RWPE1 (cell line): Measurements from ENCODE around the gene AFF1.
"Not testable (repeated sequence)": the region's sequence is repeated elsewhere in the genome, so short reads cannot be mapped to it uniquely, and the experiment has no call there.

ENCODE experiments used
- CTCF ChIA-PET: fragments of 350-600 bp; sonication (Branson Sonifier 250); formaldehyde crosslinking; extraction: SDS; loops from one replicate; lab custom pipeline; 2021; lab: Yijun Ruan, JAX
- POLR2A ChIA-PET: fragments of 400-600 bp; formaldehyde crosslinking; extraction: SDS; loops from one replicate; lab custom pipeline; 2020; ENCODE audit warnings: antibody characterized with exemption; ENCODE audit not compliant: low non-redundant PET; lab: Yijun Ruan, JAX
- DNase-seq: peaks from one replicate; pipeline ENCODE4 v3.0.0; 2012; ENCODE audit warnings: low spot score
- H3K27ac ChIP-seq: fragments of 450-650 bp; 2 replicates; pipeline ENCODE4 v1.5.1; 2017
- TF ChIP-seq, protein P1 (sequence below): fragments of 450-650 bp; conservative IDR thresholded peaks from 2 replicates; pipeline ENCODE4 v1.5.1; 2017; ENCODE audit warnings: low read depth, mild to moderate bottlenecking

The AFF1 gene

DNA sequence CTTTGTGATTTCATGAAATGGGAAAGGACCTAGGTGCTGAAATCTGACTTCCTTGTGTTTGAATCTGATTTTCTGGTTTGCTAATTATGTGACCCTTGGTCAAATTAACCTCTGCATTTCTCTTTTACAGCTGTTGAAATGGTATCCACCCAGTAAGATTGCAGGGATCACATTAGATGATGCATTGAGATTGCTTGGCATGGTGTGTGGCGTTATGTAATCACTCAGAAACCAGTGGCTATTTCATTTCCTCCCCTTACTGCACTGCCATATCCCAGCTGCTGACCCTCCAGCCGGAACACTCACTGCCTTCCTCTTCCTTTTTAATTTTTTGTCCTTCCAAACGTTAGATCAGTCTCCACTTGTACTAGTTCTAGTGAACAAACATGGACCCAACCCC is 206.6 kb downstream of the AFF1 start:
- TF ChIP-seq, protein P1, sequence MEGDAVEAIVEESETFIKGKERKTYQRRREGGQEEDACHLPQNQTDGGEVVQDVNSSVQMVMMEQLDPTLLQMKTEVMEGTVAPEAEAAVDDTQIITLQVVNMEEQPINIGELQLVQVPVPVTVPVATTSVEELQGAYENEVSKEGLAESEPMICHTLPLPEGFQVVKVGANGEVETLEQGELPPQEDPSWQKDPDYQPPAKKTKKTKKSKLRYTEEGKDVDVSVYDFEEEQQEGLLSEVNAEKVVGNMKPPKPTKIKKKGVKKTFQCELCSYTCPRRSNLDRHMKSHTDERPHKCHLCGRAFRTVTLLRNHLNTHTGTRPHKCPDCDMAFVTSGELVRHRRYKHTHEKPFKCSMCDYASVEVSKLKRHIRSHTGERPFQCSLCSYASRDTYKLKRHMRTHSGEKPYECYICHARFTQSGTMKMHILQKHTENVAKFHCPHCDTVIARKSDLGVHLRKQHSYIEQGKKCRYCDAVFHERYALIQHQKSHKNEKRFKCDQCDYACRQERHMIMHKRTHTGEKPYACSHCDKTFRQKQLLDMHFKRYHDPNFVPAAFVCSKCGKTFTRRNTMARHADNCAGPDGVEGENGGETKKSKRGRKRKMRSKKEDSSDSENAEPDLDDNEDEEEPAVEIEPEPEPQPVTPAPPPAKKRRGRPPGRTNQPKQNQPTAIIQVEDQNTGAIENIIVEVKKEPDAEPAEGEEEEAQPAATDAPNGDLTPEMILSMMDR, result no peak
- ChIA-PET POLR2A (no interaction called here), CTCF (interaction anchor here (1.0 kb wide), 1 partner anchor 9 kb away, joined by 5 read pairs; no protein-coding TSS in a partner anchor)
- no peak for DNase-seq
- H3K27ac ChIP-seq, result no peak overlapping the region

DNA sequence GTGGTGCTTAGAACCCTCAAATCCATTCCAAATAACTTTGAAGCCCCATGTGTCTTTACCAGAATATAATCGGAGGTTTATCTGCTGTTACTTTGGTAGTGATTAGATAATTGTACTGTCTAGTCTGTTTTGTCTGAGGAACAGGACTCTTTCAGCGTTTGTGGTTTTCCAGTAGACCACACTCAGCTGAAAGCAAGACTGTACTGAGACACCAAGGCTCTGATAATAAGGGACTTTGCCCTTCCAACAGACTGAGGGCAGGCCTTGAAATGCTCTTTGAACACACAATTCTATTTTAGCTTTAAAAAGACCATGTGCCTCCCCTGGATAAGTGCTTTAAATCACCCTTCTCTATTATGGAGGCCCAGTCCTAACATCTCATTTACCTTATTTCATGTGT is 209.5 kb downstream of the AFF1 start:
- DNase-seq, result no peak
- no peak overlapping the region for H3K27ac ChIP-seq
- POLR2A ChIA-PET, result no interaction called here
- TF ChIP-seq, protein P1, result no peak
- CTCF ChIA-PET, result no interaction called here

DNA sequence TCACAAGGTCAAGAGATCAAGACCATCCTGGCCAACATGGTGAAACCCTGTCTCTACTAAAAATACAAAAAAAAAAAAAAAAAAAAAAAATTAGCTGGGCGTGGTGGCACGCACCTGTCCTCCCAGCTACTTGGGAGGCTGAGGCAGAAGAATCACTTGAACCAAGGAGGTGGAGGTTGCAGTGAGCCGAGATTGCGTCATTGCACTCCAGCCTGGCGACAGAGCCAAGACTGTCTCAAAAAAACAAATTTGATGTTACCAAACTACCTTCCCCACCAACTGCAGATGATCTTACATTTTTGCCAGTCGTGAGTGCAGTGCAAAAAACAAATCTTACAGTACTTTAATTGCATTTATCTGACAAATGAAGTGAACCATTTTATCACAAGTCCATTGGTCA is 211.1 kb downstream of the AFF1 start:
- POLR2A ChIA-PET, DNase-seq, H3K27ac ChIP-seq, CTCF ChIA-PET: not testable (repeated sequence)

DNA sequence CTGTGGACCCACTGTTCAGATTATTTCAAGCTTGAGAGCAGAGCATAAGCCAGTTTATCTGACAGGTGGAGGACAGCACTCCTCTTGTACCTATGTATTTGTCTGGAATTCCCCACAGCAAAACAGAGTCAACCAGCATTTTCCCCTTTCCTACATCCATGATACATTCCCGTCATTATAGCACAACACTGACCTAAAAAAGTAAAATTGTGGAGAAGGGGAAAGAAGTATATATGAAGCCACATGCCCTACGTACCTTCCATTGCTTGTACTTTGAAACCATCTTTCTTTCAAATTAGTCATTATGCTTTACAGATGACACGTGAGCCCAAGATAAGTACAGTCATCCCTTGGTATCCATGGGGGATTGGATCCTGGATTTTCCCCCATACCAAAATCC is 212.3 kb downstream of the AFF1 start:
- ChIA-PET POLR2A (no interaction called here), CTCF (no interaction called here)
- no peak overlapping the region for H3K27ac ChIP-seq
- no peak for DNase-seq
- TF ChIP-seq, protein P1, result no peak

DNA sequence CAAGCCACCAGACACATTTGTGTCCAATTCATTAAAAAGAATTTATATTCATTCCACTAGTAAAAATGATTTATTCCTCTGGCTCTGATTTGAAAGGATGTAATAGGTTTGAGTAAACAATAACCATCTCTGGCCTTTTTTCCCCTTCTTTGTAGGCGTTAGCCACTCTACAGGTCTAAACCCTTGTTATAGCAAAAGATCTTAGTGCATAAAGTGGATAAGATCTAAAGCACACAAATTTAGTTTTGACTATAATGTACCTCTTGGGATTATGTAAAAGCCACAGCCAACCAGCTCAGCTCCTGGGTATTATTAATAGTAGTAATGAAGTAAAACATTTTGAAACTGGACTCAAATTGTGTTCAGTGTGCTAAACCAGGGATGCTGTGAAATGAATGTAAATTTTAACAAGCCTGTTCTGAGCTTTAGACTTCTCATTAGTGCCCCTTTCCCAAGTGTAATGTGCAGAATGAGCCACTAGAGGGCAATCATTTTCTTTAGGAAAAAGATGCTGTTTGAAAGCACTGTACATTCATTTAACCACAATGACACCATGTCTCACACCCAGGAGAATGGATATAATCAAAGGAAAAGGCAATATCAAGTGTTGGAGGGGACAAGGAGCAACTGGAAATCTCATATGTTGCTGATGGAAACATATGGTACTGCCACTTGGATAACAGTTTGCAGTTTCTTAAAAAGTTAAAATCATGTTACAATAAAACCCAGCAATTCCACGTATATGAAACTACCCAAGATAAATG is 215.9 kb downstream of the AFF1 start:
- CTCF ChIA-PET, result interaction anchor here (0.6 to 1.3 kb wide), 14 partner anchors 8 to 1924 kb away, joined by 3 to 7 read pairs (median 3); no protein-coding TSS in a partner anchor
- TF ChIP-seq, protein P1, result peak; percentile 87
- no peak overlapping the region for H3K27ac ChIP-seq
- peak; percentile 54 for DNase-seq
- POLR2A ChIA-PET, result no interaction called here

DNA sequence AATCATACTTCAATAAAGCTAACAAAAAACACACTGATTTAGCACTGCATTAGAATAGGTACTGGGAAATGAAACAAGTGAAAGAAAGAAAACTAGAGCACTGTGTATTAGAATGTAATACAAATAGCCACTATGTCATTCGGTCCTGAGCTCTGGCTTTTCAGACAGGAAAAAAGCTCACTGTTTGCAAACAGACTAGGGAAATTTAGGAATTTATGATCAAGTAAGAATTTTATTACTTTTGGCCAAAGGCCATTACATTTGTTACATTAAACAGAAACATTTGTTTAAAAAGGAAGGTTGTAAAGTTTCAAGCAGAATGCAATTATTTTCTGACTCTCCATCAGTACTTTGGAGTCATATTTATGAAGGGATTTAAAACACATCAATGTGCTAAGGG is 216.9 kb downstream of the AFF1 start:
- TF ChIP-seq, protein P1, result no peak
- POLR2A ChIA-PET, result no interaction called here
- H3K27ac ChIP-seq, result no peak overlapping the region
- DNase-seq, result no peak
- CTCF ChIA-PET, result interaction anchor here (1.3 kb wide), 1 partner anchor 11 kb away, joined by 3 read pairs; no protein-coding TSS in a partner anchor
